Colonic mucosa (tissue), 4 donors: ENCODE results near the gene DENND1B. TPM values are rescaled to one million over a fixed set of nuclear protein-coding genes. Genes with fewer than 3 reads are reported as not detected.
A peak's percentile ranks its signal among the peaks of the same experiment; 100 is the strongest.

Source experiments
- DNase-seq: peaks from one replicate; pipeline ENCODE4 v3.0.0-alpha.2; 2020
- H3K27ac ChIP-seq: fragments of 200-600 bp; one replicate; pipeline ENCODE4 v1.8.0; 2021
- H3K27me3 ChIP-seq: fragments of 200-600 bp; one replicate; pipeline ENCODE4 v1.8.0; 2021
- H3K36me3 ChIP-seq: fragments of 200-600 bp; one replicate; pipeline ENCODE4 v1.8.0; 2021
- H3K4me1 ChIP-seq: fragments of 200-600 bp; one replicate; pipeline ENCODE4 v1.8.0; 2021; ENCODE audit warnings: mild to moderate bottlenecking
- H3K4me3 ChIP-seq: fragments of 200-600 bp; one replicate; pipeline ENCODE4 v1.8.0; 2021
- H3K9ac ChIP-seq, 2 donors: one replicate each; pipeline ENCODE4 v1.7.0; 2013; ENCODE audit warnings: control low read depth in 2 of 2, low read depth in 2 of 2, low read length in 2 of 2
- H3K9me3 ChIP-seq: fragments of 200-600 bp; one replicate; pipeline ENCODE4 v1.8.0; 2021
- intact Hi-C: fragments of 100-400 bp; cut with DNase I; formaldehyde crosslinking; loops from one replicate; pipeline ENCODE4 v1.14.1; 2022
- total RNA-seq, 2 donors: library from RNA; stranded (reverse); fragmentation: NEBNext Ultra II Directional in 1 of 2; extraction: Animal tissue kit (Norgen Biotek cat#: 25700) in 1 of 2; gene quantifications; one replicate each; pipeline ENCODE4 v1.2.1, GENCODE V29; 2021
- TF ChIP-seq, protein P1 (sequence below): fragments of 200-600 bp; IDR thresholded peaks from one replicate; pipeline ENCODE4 v1.8.0; 2022; ENCODE audit warnings: antibody characterized with exemption, mild to moderate bottlenecking
- donor health status: healthy.
- donor health status: DM: no; HTN: no; CAD: no.
- donor health status: DM: no; HTN: no; CAD: no.

The DENND1B gene
- total RNA-seq, 2 donors from 2014 or later = 19.5 to 25.7 TPM

DNA sequence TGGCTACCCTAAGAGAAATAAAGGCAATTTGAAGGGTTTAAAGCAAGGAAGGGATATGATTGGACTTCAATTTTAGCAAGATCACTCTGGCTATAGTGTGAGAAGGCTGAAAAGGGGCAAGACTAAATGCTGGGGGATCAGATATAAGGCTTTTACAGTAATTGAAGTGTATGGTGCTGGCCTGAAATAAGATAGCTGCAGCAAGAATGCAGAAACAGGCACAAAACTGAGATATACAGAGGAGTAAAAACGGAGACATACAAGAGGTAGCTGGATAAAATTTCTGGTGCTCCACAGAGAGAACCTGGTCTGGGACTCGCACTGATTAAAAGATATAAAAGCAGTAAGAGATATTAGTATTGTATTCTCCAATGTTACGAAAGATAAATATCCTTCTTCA lies 92.0 kb downstream of the DENND1B start:
- H3K4me3 ChIP-seq = no peak overlapping the region
- H3K27ac ChIP-seq = no peak overlapping the region
- intact Hi-C loops = no loop called here
- H3K4me1 ChIP-seq = no peaks in the 10 kb centered on the region
- no peaks in the 10 kb centered on the region for H3K27me3 ChIP-seq
- H3K9me3 ChIP-seq = no peaks in the 10 kb centered on the region
- no peak for DNase-seq
- no peak overlapping the region for H3K9ac ChIP-seq
- TF ChIP-seq, protein P1, sequence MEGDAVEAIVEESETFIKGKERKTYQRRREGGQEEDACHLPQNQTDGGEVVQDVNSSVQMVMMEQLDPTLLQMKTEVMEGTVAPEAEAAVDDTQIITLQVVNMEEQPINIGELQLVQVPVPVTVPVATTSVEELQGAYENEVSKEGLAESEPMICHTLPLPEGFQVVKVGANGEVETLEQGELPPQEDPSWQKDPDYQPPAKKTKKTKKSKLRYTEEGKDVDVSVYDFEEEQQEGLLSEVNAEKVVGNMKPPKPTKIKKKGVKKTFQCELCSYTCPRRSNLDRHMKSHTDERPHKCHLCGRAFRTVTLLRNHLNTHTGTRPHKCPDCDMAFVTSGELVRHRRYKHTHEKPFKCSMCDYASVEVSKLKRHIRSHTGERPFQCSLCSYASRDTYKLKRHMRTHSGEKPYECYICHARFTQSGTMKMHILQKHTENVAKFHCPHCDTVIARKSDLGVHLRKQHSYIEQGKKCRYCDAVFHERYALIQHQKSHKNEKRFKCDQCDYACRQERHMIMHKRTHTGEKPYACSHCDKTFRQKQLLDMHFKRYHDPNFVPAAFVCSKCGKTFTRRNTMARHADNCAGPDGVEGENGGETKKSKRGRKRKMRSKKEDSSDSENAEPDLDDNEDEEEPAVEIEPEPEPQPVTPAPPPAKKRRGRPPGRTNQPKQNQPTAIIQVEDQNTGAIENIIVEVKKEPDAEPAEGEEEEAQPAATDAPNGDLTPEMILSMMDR = no peak
- H3K36me3 ChIP-seq = no peaks in the 10 kb centered on the region

DNA sequence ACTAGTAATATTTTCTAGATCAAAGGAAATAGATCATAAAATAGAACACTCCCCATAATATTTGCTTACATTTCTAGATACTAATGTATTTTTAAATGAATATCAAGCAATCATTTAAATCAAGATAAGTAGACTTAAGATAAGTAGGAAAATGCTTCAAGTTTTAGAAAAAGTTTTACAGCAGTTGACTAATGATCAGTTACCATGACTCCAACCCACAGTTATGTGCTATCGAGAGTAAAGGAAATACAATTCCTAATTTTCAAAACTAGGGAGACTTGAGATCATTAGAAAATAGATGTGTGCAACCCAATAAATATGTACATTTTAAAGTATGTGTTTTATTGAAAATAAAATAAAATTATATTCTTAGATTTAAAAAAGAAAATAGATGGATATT lies 95.0 kb downstream of the DENND1B start:
- no peak overlapping the region for H3K4me3 ChIP-seq
- TF ChIP-seq, protein P1 = no peak
- H3K36me3 ChIP-seq = no peaks in the 10 kb centered on the region
- intact Hi-C loops = no loop called here
- H3K27me3 ChIP-seq = no peaks in the 10 kb centered on the region
- no peaks in the 10 kb centered on the region for H3K4me1 ChIP-seq
- no peak for DNase-seq
- no peak overlapping the region for H3K9ac ChIP-seq
- H3K27ac ChIP-seq = no peak overlapping the region
- H3K9me3 ChIP-seq = no peaks in the 10 kb centered on the region

DNA sequence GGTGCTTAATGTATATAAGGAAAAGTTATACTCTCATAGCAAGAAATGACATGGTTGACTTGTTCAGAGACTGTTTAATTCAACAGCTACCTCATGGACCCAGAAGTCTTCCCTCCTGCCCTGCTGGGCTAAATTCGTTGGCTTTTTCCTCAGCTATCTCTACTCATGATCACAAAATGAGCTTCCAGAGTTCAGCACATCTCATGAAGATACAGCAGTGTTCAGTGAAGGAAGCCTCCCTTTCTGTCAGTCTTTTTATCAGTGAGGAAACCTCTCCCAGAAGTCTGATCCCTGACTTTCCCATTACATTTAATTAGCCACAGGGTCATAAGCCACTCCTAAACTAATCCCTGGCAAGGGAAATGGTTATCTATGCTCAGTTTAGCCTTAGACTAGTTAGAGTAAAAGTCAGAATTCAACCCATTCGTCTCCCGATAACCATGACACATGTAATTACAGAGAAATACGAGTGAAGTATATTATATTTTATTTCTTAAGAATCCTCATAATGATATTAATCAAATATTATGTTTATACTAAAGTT lies 97.5 kb downstream of the DENND1B start:
- Histone ChIP-seq H3K4me3 (no peak overlapping the region), H3K27ac (no peak overlapping the region), H3K9ac (no peak overlapping the region), H3K27me3 (no peaks in the 10 kb centered on the region), H3K9me3 (no peaks in the 10 kb centered on the region), H3K4me1 (no peaks in the 10 kb centered on the region), H3K36me3 (no peaks in the 10 kb centered on the region)
- no peak for DNase-seq
- intact Hi-C loops = no loop called here
- TF ChIP-seq, protein P1 = no peak

DNA sequence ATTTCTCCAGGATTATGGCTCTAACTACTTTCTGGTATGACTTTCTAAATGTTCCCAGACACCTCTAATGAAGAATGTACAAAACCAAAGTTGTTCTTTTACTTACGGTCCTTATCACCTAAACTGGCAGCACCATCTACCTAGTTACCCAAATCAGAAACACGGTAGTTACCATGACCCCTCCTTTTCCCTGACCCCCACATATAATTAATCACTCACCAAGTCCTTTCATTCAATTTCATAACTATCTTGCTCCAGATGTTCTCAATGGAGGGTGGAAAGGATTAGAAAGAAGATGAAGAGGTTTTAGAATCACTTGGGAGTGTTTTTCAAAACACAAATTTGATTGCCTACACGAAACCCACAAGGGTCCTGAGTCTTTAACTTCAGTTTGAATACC lies 98.0 kb downstream of the DENND1B start:
- H3K9me3 ChIP-seq = no peaks in the 10 kb centered on the region
- DNase-seq = no peak
- no peaks in the 10 kb centered on the region for H3K27me3 ChIP-seq
- TF ChIP-seq, protein P1 = no peak
- H3K9ac ChIP-seq = no peak overlapping the region
- no peak overlapping the region for H3K4me3 ChIP-seq
- no peaks in the 10 kb centered on the region for H3K36me3 ChIP-seq
- intact Hi-C loops = no loop called here
- H3K4me1 ChIP-seq = no peaks in the 10 kb centered on the region
- H3K27ac ChIP-seq = no peak overlapping the region

DNA sequence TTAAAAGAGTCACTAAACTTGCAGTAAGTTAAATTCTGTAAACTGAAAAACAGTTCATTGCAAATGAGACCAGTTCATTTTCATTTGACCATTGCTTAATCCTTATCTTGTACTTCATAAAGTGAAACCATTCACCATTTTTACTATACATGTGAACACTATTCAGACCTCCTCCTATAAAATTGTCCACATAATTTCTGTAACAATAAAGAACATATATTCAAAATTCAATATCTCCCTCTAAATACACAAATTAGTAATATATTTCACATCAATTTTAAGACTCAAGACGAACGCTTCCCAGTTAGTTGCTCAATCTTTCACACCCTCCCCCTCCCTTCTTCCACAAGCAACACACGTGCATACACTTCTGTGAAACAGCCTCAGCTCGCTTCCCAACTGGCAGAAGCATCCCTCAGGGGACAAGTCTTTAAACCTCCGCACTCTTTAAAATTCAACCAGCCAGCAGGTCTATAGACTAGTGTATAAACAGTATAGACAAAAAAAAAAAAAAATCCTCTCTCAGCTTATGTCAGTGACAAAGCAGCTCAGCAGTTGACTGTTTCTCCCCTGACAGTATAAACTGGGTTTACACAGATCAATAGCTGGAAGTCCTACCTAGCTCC lies 99.6 kb downstream of the DENND1B start:
- H3K27me3 ChIP-seq = no peaks in the 10 kb centered on the region
- TF ChIP-seq, protein P1 = no peak
- intact Hi-C loops = no loop called here
- H3K4me3 ChIP-seq = no peak overlapping the region
- H3K4me1 ChIP-seq = no peaks in the 10 kb centered on the region
- DNase-seq = peak; percentile 25
- no peaks in the 10 kb centered on the region for H3K36me3 ChIP-seq
- no peak overlapping the region for H3K9ac ChIP-seq
- H3K27ac ChIP-seq = no peak overlapping the region
- no peaks in the 10 kb centered on the region for H3K9me3 ChIP-seq
